Measurements from ENCODE around the gene EPHB3.

Gene EPHB3

GRCh38 chr3:184561061-184561912 is at the start of gene EPHB3:
EPHB3 (plus strand) TSS chr3:184561785; CDS start chr3:184562236, 451 bp downstream.
- DNase-seq (ENCODE audit: extremely low read depth in 1 of 2, low read depth in 1 of 2) = peak; percentile 86 to 91

GRCh38 chr3:184512621-184513020 is 49.0 kb upstream of the EPHB3 start:
- no peak for DNase-seq (ENCODE audit: extremely low read depth in 1 of 2, low read depth in 1 of 2)

- peak; percentile 60 to 73 for DNase-seq (ENCODE audit: extremely low read depth in 1 of 2, low read depth in 1 of 2)
These were observed 48.1 kb upstream of the EPHB3 start for GRCh38 chr3:184513276-184514170.

- no peak for DNase-seq (ENCODE audit: extremely low read depth in 1 of 2, low read depth in 1 of 2)
These were observed 47.5 kb upstream of the EPHB3 start for GRCh38 chr3:184514171-184514490.

- DNase-seq (ENCODE audit: extremely low read depth in 1 of 2, low read depth in 1 of 2) = no peak
These were observed 37.6 kb upstream of the EPHB3 start for GRCh38 chr3:184523825-184524615.

- no peak for DNase-seq (ENCODE audit: extremely low read depth in 1 of 2, low read depth in 1 of 2)
These were observed 36.6 kb upstream of the EPHB3 start for GRCh38 chr3:184524981-184525336.

- DNase-seq (ENCODE audit: extremely low read depth in 1 of 2, low read depth in 1 of 2) = no peak
These were observed 36.1 kb upstream of the EPHB3 start for GRCh38 chr3:184525337-184526087.

GRCh38 chr3:184526088-184526433 is 35.5 kb upstream of the EPHB3 start:
- no peak for DNase-seq (ENCODE audit: extremely low read depth in 1 of 2, low read depth in 1 of 2)

- DNase-seq (ENCODE audit: extremely low read depth in 1 of 2, low read depth in 1 of 2) = no peak
These were observed 29.8 kb upstream of the EPHB3 start for GRCh38 chr3:184531626-184532280.

- DNase-seq (ENCODE audit: extremely low read depth in 1 of 2, low read depth in 1 of 2) = no peak
These were observed 28.4 kb upstream of the EPHB3 start for GRCh38 chr3:184532940-184533732.

- no peak for DNase-seq (ENCODE audit: extremely low read depth in 1 of 2, low read depth in 1 of 2)
These were observed 23.5 kb upstream of the EPHB3 start for GRCh38 chr3:184537885-184538665.

- no peak for DNase-seq (ENCODE audit: extremely low read depth in 1 of 2, low read depth in 1 of 2)
These were observed 22.7 kb upstream of the EPHB3 start for GRCh38 chr3:184538666-184539431.

GRCh38 chr3:184539801-184540435 is 21.7 kb upstream of the EPHB3 start:
- DNase-seq (ENCODE audit: extremely low read depth in 1 of 2, low read depth in 1 of 2) = no peak

- peak in 1 of 2 donors; percentile 60 for DNase-seq (ENCODE audit: extremely low read depth in 1 of 2, low read depth in 1 of 2)
These were observed 20.6 kb upstream of the EPHB3 start for GRCh38 chr3:184540777-184541681.

- DNase-seq (ENCODE audit: extremely low read depth in 1 of 2, low read depth in 1 of 2) = no peak
These were observed 19.6 kb upstream of the EPHB3 start for GRCh38 chr3:184541886-184542562.

GRCh38 chr3:184542577-184542976 is 19.0 kb upstream of the EPHB3 start:
- DNase-seq (ENCODE audit: extremely low read depth in 1 of 2, low read depth in 1 of 2) = no peak

All from stimulated activated CD8-positive, alpha-beta memory T cell treated with anti-CD3 and anti-CD28 coated beads, Interleukin-7, amount 100 ng/mL, for 48 hours (primary cell).